ENCODE data around the gene ADISSP. TPM values are rescaled to one million over a fixed set of nuclear protein-coding genes. Genes with fewer than 3 reads are reported as not detected.

ADISSP gene
- total and polyA plus RNA-seq, 2 of the 13 experiments (the other 11 are each of a cell fraction or from before 2014, with no cell fraction given), result 38.3 to 90.6 TPM

- TF ChIP-seq ZHX1 (CRISPR knock-in tag; IDR thresholded peaks at IDR 0.05; ENCODE audit: low read depth) (no peak), FOXO1 (CRISPR knock-in tag; IDR thresholded peaks at IDR 0.05) (no peak), ADNP (CRISPR knock-in tag; IDR thresholded peaks at IDR 0.05) (no peak), ARHGAP35 (CRISPR knock-in tag; IDR thresholded peaks at IDR 0.05; ENCODE audit: borderline replicate concordance) (no peak), MAF1 (CRISPR knock-in tag; IDR thresholded peaks at IDR 0.05; ENCODE audit: borderline replicate concordance) (no peak), ZBTB42 (CRISPR knock-in tag; IDR thresholded peaks at IDR 0.05) (no peak), ZNF619 (CRISPR knock-in tag; IDR thresholded peaks at IDR 0.05) (no peak), CSRNP2 (CRISPR knock-in tag; conservative IDR thresholded peaks at IDR 0.05; ENCODE audit: low read depth) (no peak), PAX8 (CRISPR knock-in tag; IDR thresholded peaks at IDR 0.05; ENCODE audit: borderline replicate concordance) (no peak), FOXA3 (CRISPR knock-in tag; IDR thresholded peaks at IDR 0.05) (peak; percentile 15; the same call in 1 of the 2 replicates), ZNF441 (CRISPR knock-in tag; IDR thresholded peaks at IDR 0.05; ENCODE audit: borderline replicate concordance) (peak; percentile 4; the same call in 1 of the 2 replicates), FOSL2 (CRISPR knock-in tag; IDR thresholded peaks at IDR 0.05) (no peak), GZF1 (CRISPR knock-in tag; IDR thresholded peaks at IDR 0.05) (no peak), ASH2L (IDR thresholded peaks at IDR 0.05; ENCODE audit: insufficient read length, low read depth, low read length) (peak; percentile 28), ZNF768 (CRISPR knock-in tag; IDR thresholded peaks at IDR 0.05) (peak; percentile 63; the same call in 1 of the 2 replicates), ZNF710 (CRISPR knock-in tag; IDR thresholded peaks at IDR 0.05; ENCODE audit: borderline replicate concordance) (0 out of 2 replicates have a peak, but pooled peaks have one; percentile 14), TMF1 (CRISPR knock-in tag; IDR thresholded peaks at IDR 0.05; ENCODE audit: low read depth) (no peak), SIN3A (IDR thresholded peaks at IDR 0.05; ENCODE audit: borderline replicate concordance, low read depth, low read length) (no peak), MZF1 (CRISPR knock-in tag; IDR thresholded peaks at IDR 0.05; ENCODE audit: borderline replicate concordance) (no peak), ZSCAN29 (CRISPR knock-in tag; conservative IDR thresholded peaks at IDR 0.05) (no peak), KMT2B (CRISPR knock-in tag; IDR thresholded peaks at IDR 0.05) (no peak), THAP7 (CRISPR knock-in tag; IDR thresholded peaks at IDR 0.05) (no peak)
These were observed 10.4 kb upstream of the ADISSP start (continued) for GRCh38 chr20:3777716-3778629.

Measured in HepG2 (cell line).